ENCODE data around the gene ANKRD11. TPM values are rescaled to one million over a fixed set of nuclear protein-coding genes. Genes with fewer than 3 reads are reported as not detected.
"Not testable (repeated sequence)": the region's sequence is repeated elsewhere in the genome, so short reads cannot be mapped to it uniquely, and the experiment has no call there.

The ANKRD11 gene
- total RNA-seq, 1 experiment from 2014 or later = 242 TPM

DNA sequence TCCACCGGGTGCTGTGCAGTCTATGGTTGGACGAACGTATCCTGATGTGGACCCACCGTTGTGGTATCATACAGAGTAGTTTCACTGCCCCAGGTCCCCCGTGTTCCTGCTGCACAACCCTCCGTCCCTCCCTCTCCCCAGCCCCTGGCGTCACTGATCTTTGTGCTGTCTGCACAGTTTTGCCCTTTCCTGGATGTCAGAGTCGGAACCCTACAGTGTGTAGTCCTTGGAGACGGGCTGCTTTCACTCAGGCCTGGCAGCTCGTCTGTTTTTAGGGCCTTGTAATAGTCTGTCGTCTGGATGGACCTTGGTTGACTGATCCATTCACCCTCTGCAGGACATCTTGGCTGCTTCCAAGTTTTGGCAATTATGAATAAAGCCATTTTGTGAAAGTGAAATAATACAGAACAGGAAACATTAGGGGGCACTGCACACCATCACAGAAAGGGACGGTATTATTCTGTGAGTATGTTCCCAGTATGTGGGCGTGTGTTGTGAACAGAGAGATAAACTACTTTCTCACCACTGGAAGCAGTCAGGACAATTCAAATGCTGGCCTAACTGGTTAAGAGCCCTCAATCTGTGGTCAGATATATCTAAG lies 156.9 kb downstream of the ANKRD11 start:
- not testable (repeated sequence) for H3K9me3 Mint-ChIP-seq (ENCODE audit: low read depth, unreplicated experiment); BruUV-seq (replicated peaks); H3K27ac Mint-ChIP-seq (ENCODE audit: unreplicated experiment); H3K4me3 Mint-ChIP-seq (ENCODE audit: low read depth, unreplicated experiment); H3K27me3 Mint-ChIP-seq (ENCODE audit: unreplicated experiment)
- Mint-ChIP-seq H3K4me1 (ENCODE audit: low read depth, unreplicated experiment) (peaks cover 42% of the 10 kb centered on the region), H3K36me3 (ENCODE audit: insufficient read depth, unreplicated experiment) (peaks cover 42% of the 10 kb centered on the region)
- TF ChIP-seq, protein P1, sequence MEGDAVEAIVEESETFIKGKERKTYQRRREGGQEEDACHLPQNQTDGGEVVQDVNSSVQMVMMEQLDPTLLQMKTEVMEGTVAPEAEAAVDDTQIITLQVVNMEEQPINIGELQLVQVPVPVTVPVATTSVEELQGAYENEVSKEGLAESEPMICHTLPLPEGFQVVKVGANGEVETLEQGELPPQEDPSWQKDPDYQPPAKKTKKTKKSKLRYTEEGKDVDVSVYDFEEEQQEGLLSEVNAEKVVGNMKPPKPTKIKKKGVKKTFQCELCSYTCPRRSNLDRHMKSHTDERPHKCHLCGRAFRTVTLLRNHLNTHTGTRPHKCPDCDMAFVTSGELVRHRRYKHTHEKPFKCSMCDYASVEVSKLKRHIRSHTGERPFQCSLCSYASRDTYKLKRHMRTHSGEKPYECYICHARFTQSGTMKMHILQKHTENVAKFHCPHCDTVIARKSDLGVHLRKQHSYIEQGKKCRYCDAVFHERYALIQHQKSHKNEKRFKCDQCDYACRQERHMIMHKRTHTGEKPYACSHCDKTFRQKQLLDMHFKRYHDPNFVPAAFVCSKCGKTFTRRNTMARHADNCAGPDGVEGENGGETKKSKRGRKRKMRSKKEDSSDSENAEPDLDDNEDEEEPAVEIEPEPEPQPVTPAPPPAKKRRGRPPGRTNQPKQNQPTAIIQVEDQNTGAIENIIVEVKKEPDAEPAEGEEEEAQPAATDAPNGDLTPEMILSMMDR (IDR thresholded peaks at IDR 0.05; ENCODE audit: unreplicated experiment) = peak; percentile 20
- intact Hi-C loops (cut with micrococcal nuclease; ENCODE audit: unreplicated experiment) = loop anchor here (5.0 kb wide), 3 partner anchors 154 to 229 kb away; partner anchors contain the start of genes RPL13 and SPG7
- CTCF ChIA-PET = interaction anchor here (1.0 kb wide), 1 partner anchor 20 kb away, joined by 3 read pairs; no protein-coding TSS in a partner anchor
- peak; percentile 41 for DNase-seq

DNA sequence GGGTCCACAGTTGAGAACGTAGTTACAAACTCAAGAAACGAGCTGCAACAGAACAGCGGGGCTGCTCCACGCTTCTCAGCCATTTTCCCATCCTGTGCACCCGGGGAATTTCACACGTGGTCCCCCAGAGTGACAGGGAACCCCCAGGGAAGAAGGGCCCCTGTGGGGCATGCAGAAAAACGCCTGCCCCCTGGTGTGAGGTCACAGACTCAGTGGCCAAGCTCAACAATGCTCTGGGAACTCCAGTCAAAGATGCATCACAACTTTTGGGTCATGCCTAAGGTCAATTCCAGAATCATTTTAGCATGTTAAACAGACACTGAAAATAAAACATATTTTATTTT lies 157.5 kb downstream of the ANKRD11 start:
- Mint-ChIP-seq H3K27ac (ENCODE audit: unreplicated experiment) (no peak overlapping the region), H3K27me3 (ENCODE audit: unreplicated experiment) (no peaks in the 10 kb centered on the region), H3K4me3 (ENCODE audit: low read depth, unreplicated experiment) (no peak overlapping the region), H3K36me3 (ENCODE audit: insufficient read depth, unreplicated experiment) (peaks cover 40% of the 10 kb centered on the region), H3K4me1 (ENCODE audit: low read depth, unreplicated experiment) (peaks cover 46% of the 10 kb centered on the region), H3K9me3 (ENCODE audit: low read depth, unreplicated experiment) (no peaks in the 10 kb centered on the region)
- TF ChIP-seq, protein P1 (IDR thresholded peaks at IDR 0.05; ENCODE audit: unreplicated experiment) = no peak
- intact Hi-C loops (cut with micrococcal nuclease; ENCODE audit: unreplicated experiment) = loop anchor here (5.0 kb wide), 3 partner anchors 154 to 229 kb away; partner anchors contain the start of genes RPL13 and SPG7
- CTCF ChIA-PET = interaction anchor here (1.0 to 1.1 kb wide), 2 partner anchors 10 to 178 kb away, joined by 3 to 4 read pairs; no protein-coding TSS in a partner anchor
- no peak for DNase-seq
- BruUV-seq (replicated peaks) = no TSS peak

DNA sequence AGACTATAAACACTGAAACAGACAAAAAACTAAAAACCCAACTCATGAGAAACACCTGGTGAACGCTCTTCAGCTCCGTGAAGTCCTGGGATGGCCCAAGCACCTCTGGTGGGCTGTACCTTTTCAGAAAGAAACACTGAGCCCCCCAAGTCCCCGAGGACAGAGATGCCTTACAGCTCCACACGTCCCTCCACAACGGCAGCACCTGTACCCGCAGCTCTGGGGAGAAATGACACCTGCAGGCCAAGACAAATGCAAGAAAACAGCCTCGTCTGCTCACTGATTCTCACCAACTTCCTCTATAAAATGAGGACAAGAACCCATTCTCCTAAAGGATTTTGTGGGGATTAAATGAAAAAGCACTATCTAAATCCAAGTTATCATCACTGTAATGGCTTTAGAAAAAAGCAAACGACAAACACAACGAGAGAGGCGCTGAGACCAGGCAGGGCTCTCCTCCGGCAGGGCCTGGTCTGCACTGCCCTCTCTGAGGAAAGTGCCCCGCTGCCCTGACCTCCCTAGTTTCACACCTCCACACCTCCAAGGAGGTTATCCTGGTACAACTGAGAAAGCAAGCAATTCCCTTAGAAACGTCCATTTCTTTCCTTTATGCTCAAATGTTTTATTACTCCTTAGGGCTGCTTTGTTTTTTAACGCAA lies 158.0 kb downstream of the ANKRD11 start:
- Mint-ChIP-seq H3K27me3 (ENCODE audit: unreplicated experiment) (no peaks in the 10 kb centered on the region), H3K36me3 (ENCODE audit: insufficient read depth, unreplicated experiment) (peaks cover 35% of the 10 kb centered on the region), H3K4me3 (ENCODE audit: low read depth, unreplicated experiment) (no peak overlapping the region), H3K9me3 (ENCODE audit: low read depth, unreplicated experiment) (no peaks in the 10 kb centered on the region), H3K27ac (ENCODE audit: unreplicated experiment) (peak overlapping the region; percentile 31), H3K4me1 (ENCODE audit: low read depth, unreplicated experiment) (peaks cover 51% of the 10 kb centered on the region)
- TF ChIP-seq, protein P1 (IDR thresholded peaks at IDR 0.05; ENCODE audit: unreplicated experiment) = no peak
- intact Hi-C loops (cut with micrococcal nuclease; ENCODE audit: unreplicated experiment) = loop anchor here (5.0 kb wide), 3 partner anchors 155 to 230 kb away; partner anchors contain the start of genes RPL13 and SPG7
- CTCF ChIA-PET = interaction anchor here (1.0 to 1.1 kb wide), 2 partner anchors 10 to 179 kb away, joined by 3 to 4 read pairs; no protein-coding TSS in a partner anchor
- DNase-seq = no peak
- no TSS peak for BruUV-seq (replicated peaks)

- H3K4me3 Mint-ChIP-seq (ENCODE audit: low read depth, unreplicated experiment) = no peak overlapping the region
- no peak overlapping the region for H3K27ac Mint-ChIP-seq (ENCODE audit: unreplicated experiment)
- BruUV-seq (replicated peaks) = no TSS peak
- intact Hi-C loops (cut with micrococcal nuclease; ENCODE audit: unreplicated experiment) = loop anchor here (5.0 kb wide), 3 partner anchors 156 to 231 kb away; partner anchors contain the start of genes RPL13 and SPG7
- H3K9me3 Mint-ChIP-seq (ENCODE audit: low read depth, unreplicated experiment) = no peaks in the 10 kb centered on the region
- H3K4me1 Mint-ChIP-seq (ENCODE audit: low read depth, unreplicated experiment) = peaks cover 59% of the 10 kb centered on the region
- CTCF ChIA-PET = interaction anchor here (1.0 kb wide), 1 partner anchor 180 kb away, joined by 3 read pairs; no protein-coding TSS in a partner anchor
- TF ChIP-seq, protein P1 (IDR thresholded peaks at IDR 0.05; ENCODE audit: unreplicated experiment) = no peak
- no peak for DNase-seq
- H3K36me3 Mint-ChIP-seq (ENCODE audit: insufficient read depth, unreplicated experiment) = peaks cover 35% of the 10 kb centered on the region
- H3K27me3 Mint-ChIP-seq (ENCODE audit: unreplicated experiment) = no peaks in the 10 kb centered on the region
These were observed 158.8 kb downstream of the ANKRD11 start for GRCh38 chr16:89331371-89332109.

Data from Calu3 (cell line).